HG03469 (cell line): Measurements from ENCODE around the gene CLEC2A.

Source experiments
- ATAC-seq: cut with Tn5 transposase; IDR thresholded peaks from one replicate; pipeline ENCODE4 v1.9.1; 2021; ENCODE audit warnings: mild to moderate bottlenecking, moderate library complexity, moderate number of reproducible peaks; ENCODE audit not compliant: unreplicated experiment

CLEC2A gene

DNA sequence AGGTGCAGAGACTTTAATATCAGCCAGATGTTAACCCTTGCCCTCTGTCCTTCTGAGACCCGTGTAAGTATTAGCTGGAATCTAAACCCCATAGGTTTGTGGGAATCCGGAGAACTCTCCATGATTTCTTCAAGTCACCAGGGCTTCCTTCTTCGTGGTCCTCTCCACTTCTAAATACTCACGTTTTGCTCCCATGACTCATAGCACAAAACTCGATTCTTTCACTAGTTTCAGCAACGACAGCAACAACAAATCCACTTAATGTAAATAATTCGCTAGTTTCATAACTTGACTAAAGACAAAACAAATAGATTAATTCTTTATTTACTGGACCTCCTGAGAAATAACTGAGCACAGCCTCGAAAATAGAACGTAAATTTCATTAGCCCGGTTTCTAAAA is 4.4 kb upstream of the CLEC2A start:
- no peak for ATAC-seq

DNA sequence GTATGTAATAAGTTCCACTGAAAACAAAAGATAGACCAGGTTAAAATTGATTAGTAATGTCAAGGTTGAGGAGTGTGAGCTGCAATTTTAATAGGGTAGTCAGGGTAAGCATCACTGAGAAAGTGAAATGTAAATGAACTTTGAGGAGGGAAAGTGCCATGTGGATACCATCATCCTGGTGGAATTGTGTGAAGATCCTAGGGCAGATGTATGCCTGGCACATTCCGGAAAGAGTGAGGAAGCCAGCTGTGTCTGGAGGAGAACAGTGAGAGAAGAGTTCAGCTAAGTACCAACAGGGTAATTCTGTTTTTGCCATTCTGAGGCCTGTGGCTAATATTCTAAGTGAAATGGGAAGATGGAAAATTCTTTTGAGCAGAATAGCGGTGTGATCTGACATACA is 2.9 kb upstream of the CLEC2A start:
- no peak for ATAC-seq

DNA sequence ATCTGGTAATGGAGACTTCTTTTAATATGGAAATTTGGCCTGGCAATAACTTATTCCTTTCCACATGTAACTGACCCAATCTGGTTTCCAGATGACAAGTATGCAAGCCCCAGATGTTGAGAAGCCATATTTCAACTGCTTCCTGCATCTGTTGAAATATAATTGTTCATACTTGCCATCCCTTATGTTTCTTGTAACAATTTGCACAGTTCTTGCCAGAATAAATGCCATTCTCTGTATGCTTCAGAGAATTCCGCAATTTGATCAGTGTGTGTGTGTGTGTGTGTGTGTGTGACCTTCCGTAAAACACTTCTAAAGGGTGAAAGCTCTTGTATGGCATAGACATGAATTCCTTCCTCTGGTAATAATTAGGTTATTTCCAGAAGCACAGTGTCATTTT is 1.8 kb upstream of the CLEC2A start:
- ATAC-seq = no peak

DNA sequence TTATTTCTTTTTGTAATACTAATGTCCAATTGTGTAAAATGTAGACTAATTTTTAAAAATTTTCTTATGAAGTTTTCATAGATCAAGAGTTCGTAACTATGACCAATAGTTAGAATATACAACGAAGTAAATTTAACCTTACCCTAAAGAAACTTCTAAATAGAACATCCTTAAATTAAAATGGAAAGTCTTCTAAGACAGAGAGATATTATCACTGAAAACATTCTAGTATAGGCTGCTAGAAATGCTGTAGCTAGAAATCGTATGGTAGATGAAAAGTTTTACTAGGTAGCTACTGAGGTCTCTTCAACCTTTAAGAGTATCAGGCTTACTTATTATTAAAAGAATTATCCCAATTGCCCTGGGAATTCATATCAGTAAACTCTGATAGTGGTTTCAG is 925 bp downstream of the CLEC2A start:
- no peak for ATAC-seq

DNA sequence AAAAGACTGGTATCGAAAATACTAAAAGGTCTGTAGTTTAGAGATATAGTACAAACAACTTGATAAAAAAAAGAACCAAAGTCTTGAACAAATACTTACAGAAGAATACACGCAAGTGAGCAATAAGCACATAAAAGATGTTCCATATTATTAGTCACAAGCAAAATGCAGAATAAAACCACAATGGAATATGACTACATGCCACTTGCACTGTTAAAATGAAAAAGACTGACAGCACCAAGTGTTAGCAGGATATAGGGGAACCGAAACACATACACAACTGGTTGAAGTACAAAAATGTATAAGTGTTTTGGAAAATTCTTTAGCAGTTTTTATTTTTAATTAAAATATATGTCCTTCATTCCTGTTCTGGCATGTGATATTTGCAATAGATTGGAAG is 3.6 kb downstream of the CLEC2A start:
- no peak for ATAC-seq

DNA sequence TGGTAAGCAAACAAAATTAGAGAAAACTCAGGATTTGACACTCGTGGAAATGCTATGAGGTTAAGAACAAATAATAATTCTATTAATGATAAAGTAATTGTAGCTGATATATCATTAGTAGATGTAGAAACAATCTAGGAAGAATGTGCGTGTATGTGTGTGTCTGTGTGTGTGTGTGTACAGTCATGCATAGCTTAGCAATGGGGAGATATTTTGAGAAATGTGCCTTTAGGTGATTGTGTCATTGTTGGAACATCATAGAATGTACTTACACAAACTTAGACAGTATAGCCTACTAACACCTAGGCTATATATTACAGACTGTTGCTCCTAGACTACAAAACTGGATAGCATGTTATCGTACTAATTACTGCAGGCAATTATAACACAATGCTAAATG is 5.3 kb downstream of the CLEC2A start:
- no peak for ATAC-seq

DNA sequence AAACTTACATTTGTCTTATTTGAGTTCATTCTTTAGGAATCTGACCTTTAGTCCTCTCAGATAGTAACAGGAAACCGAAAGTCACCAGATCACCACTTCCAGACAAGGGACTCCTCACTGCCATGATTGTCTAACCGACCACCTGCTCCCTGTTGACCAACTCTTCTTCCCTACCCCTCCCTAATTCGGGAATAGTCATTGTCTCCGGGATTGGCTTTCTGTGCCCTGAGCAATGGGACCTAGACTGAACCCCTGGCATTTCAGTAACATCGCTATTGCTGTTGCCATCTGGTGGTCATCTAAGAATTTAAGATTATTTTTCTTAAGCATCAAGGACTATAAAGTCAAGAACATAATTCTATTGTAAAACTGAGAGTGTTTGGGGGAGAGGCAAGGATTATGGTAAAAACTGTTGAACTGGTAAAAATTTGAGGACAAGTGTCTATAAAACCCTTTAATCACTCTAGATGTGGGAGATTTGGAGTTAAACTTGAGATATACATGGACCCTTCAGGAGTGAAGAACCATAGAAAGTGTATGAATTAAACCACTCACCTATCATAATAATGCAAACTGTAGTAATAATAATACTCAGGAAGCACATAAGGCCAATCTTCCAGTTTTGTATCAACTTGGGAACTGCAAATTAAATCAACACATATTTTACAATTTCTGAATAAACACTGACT is 6.3 kb downstream of the CLEC2A start:
- no peak for ATAC-seq

DNA sequence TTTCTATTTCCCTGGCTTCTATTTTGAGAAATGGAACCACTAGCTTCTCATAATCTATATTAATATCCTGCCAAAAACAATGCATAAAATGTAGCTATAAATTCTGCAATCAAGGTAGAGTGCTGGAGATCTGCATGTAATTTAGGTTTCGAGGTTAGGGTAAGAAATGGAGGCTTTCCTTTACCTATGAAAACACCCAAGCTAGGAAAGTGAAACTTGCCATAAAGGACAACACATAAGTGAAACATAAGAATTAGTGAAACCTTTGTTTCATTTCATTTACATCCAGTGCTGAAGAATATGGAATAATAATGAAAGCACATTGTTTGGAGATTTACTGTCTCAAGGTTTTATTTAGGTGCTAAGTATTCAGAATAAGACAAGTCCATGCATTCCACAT is 9.7 kb downstream of the CLEC2A start:
- no peak for ATAC-seq

DNA sequence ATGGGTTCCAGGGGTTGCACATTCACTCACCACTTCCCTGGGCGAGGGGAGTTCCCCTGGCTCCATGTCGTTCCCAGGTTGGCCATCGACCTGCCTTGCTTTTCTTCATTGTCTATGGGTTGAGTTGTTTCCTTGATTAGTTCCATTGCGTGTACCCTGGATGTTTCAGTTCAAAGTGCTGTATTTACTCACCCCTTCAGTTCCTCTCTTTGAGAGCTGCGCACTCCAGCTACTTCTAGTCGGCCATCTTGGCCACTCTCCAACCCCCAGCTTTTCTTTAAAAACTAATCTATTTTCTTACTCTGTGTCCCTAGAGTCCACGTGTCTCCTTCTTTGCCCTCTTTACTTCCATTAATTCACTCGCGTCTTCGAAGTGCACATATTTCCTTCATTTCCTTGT is 11.7 kb downstream of the CLEC2A start:
- ATAC-seq = no peak

DNA sequence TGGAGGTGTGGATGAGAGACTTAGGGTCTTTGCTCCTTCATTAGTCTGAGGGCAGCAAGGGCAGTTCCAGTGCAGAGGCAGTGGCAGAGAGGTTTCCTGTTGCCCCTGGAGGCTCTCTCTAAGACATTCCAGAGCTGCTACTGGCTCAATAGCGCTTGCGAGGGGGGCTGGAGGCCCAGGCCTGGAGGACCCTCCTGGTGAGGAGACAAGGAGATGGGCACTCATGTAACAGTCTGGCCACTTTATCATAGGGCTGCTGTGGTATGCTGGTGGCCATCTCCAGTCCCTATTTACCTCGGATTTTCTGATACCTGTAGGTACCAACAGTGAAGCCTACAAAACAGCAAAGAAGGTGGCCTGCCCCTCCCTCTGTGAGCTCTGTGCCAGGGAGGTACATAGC is 12.7 kb downstream of the CLEC2A start:
- no peak for ATAC-seq

DNA sequence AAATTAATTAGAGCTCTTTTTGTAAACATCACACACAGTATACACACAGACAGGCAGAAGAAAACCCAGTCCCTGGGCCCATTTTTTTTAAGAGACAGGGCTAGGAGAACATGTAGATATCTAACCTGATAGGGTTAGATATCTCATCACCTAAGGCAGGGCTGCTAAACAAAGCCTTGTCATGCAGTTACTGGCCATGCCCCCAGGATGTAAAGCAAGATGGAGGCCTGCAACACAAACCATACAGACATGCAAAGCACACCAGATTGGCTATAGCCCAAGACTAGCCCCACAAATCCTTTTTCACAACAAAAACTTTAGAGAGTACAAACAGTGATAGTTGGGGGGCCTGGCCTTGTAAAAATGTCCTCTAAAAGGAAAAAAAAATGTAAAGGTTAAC is 20.5 kb downstream of the CLEC2A start:
- no peak for ATAC-seq

DNA sequence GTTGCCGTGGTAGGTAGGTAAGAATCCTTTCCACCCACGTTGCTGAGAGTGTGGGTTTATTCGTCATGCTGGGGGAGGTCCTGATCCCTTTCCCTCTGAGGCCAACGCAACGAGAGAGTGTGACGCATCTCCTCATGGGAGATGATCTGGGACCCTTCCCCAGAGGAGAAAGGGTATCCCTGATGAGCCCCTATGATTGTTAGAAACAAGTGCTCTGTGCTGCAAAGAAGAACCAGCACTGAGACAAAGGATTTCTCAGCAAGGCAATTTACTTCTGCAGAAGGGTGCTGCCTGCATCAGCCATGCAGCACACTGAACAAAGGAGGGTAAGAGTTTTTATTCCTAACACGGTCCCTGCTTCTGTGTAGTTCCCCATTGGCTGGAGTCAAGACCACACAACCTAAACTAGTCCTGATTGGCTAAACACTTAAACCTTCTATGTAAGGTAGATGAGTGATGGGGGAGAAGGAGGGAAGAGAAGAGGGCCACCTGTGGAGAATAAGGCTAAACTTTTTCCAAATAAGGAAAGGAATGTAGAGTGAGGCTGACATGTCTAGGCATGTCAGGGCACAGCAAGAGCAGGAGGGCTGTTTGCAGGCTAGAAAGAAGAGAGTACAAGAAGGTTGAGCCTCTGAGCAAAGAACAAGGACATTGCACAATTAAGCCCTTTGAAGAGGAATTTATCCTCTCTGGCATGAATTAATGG is 21.3 kb downstream of the CLEC2A start:
- ATAC-seq = no peak

DNA sequence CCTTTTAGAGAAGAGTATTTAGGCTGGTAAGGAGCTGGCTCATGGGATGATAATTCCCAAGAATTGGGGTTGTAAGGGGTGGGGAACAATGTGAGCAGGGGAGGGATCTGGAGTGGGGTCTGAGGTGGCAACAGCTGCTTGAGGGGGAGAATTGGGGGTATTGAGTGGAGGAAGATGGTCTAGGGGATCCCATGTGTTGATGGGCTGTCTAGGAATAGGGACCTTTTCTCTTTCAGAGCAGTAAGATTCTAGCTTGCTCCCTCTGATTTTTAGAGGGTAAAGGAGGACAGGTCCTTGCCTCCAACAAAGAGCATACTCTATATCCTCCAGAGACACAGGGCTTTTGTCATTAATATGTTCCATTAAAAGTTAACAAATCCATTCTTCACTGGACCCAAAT is 22.4 kb downstream of the CLEC2A start:
- no peak for ATAC-seq

DNA sequence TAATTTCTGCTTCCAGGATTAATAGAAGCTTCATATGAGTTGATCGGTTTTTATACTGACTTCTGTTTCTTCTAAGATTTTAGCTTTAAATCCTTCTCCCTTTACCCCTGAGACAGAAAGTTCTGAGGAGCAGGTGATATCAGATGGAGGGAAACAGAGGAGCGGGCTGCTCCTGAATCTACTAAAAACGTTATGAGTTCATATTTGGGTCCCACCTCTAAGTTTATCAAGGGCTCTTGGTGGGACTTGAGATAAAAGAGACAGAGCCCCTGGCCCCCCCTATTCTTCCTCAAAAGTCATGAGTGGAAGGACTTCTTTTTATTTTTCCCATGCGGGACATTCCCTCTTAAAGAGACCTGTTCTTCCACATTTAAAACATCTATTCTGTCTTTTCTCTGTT is 23.8 kb downstream of the CLEC2A start:
- no peak for ATAC-seq

DNA sequence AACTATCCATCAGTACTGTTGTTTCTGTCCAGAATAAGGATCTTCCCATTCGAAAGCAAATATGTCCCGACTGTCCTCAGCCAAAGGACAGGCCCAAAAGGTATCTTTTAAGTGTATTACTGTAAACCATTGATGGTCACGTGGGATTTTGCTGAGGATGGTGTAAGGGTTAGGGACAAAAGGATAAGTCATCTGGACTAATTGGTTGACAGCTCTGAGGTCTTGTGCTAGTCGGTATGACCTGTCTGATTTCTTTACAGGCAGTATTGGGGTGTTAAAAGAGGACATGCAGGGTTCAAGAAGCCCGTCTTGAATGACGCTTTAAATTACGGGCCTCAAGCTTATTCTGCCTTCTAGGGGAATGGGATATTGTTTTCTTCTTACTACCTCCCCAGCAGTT is 24.4 kb downstream of the CLEC2A start:
- no peak for ATAC-seq

DNA sequence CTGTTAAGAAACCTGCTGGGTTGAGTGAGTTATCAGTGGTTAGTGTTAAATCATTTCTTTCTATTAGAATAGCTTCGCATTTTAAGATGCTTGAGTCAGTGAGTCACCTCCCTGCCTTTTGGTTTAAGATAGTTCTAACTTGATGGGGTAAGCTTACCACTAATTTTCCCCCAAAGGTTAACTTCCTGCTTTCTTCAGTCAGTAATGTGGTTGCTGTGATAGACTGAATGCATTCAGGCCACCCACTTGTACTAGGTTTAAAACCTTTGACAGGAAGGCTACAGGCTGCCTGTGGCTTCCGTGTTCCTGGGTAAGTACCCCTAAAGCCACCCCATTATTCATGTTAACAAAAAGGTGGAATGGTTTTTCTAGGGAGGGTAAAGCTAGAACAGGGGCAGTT is 25.3 kb downstream of the CLEC2A start:
- no peak for ATAC-seq

DNA sequence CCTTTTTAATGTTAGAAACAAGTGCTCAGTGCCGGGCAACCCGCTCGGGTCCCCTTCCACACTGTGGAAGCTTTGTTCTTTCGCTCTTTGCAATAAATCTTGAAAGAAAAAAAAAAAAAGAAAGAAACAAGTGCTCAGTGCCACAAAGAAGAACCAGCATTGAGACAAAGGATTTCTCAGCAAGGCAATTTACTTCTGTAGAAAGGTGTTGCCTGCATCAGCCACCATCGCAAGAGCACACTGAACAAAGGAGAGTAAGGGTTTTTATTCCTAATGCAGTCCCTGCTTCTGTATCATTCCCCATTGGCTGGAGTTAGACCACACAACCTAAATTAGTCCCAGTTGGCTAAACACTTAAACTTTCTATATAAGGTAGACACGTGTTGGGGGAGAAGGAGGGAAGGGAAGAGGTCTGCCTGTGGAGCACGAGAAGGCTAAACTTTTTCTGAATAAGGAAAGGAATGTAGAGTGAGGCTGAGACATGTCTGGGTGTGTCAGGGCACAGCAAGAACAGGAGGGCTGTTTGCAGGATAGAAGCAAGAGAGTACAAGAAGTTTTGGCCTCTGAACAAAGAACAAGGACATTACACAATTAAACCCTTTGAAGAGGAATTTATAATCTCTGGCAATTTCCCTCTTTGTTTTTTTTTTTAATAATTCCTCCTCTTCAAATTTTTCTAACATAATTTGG is 29.5 kb downstream of the CLEC2A start:
- ATAC-seq = no peak

DNA sequence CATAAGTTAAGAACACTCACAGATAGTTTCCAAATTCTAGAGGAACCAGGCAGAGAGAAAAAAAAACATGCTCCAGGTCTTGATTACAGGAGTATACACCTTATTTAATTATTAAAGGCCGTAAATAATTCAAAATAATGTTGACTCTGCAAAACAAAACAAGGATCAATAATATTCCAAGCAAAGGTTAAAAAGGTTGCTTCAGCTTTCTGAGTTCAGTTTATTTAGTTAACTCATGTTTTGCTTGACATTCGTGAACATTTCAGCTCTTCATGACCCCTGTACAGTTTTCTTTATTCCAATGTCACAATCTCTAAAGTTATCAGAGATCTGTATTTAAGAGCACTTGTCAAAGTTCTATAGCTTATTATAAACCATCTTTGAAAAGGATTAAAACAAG is 31.2 kb downstream of the CLEC2A start:
- no peak for ATAC-seq

DNA sequence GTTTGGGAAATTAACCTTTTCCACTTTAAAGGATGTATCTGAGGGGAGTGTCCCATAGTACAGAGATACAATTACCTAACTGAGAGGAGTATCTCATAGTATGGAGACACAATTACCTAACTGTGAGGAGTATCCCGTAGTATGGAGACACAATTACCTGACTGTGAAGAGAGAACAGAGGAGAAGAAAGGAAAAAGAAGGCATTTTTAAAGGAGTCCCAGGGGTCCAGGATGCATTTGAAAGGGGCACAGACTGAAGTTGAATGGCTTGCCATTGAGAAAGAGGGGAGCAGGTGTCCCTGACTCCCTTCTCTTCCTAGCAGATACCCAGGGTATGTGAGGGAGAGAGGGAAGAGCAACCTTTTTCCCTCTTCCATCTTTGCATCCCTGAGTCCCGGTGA is 33.0 kb downstream of the CLEC2A start:
- no peak for ATAC-seq

DNA sequence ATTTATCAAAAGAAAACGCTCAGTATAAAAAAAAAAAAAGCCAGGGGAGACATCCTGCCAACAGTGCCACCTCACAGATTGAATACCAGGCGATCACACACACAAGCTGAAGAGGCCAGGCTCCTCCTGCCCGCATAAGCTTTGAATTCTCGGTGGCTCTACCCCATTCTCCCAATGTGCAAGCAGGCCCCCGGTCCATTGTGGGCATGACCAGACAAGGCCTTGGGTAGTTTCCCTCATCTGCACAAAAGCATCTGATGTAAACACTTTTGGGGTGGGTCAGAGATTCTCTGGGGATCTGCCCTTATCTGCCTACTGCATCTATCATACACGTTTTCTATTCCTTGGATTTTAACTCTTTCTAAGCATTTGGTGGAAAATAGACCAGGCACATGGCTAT is 34.6 kb downstream of the CLEC2A start:
- ATAC-seq = no peak

DNA sequence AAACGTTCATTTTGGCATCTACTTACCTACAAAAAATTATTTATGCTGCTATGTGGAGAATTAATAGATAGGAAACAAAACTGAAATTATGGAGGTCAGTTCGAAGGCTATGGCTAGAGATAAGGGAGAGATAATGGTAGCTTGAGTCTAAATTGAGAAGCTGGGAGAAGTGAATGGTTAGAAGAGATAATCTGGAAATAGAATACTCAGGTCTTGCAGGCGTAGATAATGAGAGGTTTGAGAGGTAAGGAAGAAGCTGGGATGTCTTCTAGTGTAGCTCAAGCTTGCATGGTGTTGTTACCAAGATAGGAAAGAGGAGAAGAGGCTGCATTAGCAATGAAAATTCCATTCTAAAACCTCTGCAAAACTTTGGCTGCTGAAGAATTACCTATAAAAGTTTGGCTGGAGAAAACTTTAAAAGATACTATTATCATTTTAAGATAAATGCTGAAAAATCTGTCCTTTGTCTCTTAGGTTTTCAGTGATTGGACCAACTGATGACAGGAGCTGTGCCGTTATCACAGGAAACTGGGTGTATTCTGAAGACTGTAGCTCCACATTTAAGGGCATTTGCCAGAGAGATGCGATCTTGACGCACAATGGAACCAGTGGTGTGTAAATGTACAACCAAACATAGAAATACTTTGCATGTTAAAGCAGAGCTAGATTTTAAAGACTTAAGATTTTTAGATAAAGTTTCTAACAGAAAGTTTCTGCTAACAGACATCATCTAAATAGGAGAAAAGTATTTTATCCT is 36.8 kb downstream of the CLEC2A start:
- ATAC-seq = no peak
